Omental fat pad (tissue), 4 donors: ENCODE results near the gene AJAP1. TPM values are rescaled to one million over a fixed set of nuclear protein-coding genes. Genes with fewer than 3 reads are reported as not detected.

ENCODE experiments used
- ATAC-seq: fragments of 150-250 bp; one replicate; pipeline ENCODE4 v1.9.1; 2016; ENCODE audit warnings: mild to moderate bottlenecking, moderate library complexity; ENCODE audit not compliant: low FRiP score
- DNase-seq: peaks from one replicate; pipeline ENCODE4 v3.0.0-alpha.2; 2019; ENCODE audit warnings: low spot score
- total RNA-seq, 4 donors: library from RNA; depleted of rRNA; stranded (reverse); fragments of >200 nt; gene quantifications; one replicate each; pipeline ENCODE4 v1.1.0, GENCODE V29; 2016
- TF ChIP-seq, protein P1 (sequence below), 3 donors: fragments of 450-650 bp; IDR thresholded peaks; one replicate each; pipeline ENCODE4 v1.5.1; 2016 to 2017; ENCODE audit warnings: antibody characterized with exemption in 3 of 3, mild to moderate bottlenecking in 3 of 3, moderate library complexity in 2 of 3

The AJAP1 gene
- total RNA-seq, 4 donors from 2014 or later: 0.06 to 0.63 (median 0.53) TPM

DNA sequence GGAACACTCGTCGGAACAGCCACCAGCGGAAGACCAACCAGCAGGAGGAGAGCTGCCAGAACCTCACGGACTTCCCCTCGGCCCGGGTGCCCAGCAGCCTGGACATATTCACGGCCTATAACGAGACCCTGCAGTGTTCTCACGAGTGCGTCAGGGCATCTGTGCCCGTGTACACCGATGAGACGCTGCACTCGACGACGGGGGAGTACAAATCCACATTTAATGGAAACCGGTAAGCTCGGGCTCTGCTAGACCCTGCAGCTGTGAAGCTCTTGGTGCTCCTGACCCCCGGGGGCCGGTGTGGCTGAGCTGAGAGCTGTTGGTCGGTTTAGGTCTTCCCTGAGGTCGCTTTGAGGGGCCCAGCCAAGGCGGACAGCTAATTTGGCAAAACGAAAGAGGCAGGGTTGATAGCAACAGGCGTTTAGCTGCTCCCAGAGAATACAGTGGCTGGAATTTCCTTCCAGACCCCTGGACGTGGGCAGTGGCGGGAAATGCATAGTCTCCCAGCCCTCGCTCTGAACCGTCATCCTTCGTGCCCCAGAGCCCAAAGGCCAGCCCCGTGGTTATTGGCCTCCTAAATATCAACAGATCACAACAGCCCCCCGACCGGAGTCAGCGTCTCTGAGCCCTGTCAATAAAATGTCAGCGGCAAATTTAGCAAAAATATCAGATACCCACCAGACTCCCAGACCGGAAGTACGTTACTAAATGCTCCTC lies 118.0 kb downstream of the AJAP1 start:
- TF ChIP-seq, protein P1, sequence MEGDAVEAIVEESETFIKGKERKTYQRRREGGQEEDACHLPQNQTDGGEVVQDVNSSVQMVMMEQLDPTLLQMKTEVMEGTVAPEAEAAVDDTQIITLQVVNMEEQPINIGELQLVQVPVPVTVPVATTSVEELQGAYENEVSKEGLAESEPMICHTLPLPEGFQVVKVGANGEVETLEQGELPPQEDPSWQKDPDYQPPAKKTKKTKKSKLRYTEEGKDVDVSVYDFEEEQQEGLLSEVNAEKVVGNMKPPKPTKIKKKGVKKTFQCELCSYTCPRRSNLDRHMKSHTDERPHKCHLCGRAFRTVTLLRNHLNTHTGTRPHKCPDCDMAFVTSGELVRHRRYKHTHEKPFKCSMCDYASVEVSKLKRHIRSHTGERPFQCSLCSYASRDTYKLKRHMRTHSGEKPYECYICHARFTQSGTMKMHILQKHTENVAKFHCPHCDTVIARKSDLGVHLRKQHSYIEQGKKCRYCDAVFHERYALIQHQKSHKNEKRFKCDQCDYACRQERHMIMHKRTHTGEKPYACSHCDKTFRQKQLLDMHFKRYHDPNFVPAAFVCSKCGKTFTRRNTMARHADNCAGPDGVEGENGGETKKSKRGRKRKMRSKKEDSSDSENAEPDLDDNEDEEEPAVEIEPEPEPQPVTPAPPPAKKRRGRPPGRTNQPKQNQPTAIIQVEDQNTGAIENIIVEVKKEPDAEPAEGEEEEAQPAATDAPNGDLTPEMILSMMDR (IDR thresholded peaks at IDR 0.05): no peak
- no peak for ATAC-seq
- no peak for DNase-seq

DNA sequence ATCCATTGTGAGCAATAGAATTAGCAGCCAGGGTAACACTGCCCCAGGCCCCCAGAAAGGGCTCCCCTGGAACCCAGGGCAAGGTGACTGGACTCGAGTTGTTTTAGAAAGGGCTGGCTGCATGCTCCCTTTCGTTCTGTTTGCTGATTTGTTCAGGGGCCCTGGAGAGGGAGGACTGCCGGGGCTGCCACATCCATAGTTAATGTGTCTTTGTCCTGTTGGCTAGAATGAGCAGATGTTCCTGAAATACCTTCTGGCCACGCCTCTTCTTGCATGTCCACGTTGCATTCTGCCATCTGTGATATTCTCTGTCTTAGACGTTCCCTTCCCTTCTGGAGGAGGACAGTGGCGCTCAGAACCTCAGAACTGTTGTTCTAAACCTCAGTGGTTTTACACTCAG lies 118.8 kb downstream of the AJAP1 start:
- no peak for DNase-seq
- TF ChIP-seq, protein P1 (IDR thresholded peaks at IDR 0.05): no peak
- ATAC-seq: no peak

DNA sequence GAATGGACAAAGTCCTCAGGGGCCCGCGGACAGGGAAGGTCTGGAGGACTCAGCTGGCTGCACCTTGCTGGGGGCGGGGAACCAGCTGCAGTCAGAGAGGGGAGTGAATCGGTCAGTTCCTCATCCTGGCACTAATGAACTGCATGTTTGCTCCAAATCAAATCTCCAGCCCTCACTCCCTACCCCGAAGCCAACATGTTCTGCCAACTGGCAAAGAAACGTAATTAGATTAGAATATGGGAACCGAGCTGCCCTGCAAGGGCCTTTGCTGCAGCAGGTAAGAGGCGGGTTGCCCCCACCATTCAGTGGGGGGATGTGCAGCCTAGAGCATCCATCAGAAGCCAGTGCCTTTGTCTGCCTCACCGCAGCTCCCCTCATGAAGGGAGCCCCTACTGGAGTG lies 121.1 kb downstream of the AJAP1 start:
- no peak for ATAC-seq
- no peak for DNase-seq
- TF ChIP-seq, protein P1 (IDR thresholded peaks at IDR 0.05): no peak

DNA sequence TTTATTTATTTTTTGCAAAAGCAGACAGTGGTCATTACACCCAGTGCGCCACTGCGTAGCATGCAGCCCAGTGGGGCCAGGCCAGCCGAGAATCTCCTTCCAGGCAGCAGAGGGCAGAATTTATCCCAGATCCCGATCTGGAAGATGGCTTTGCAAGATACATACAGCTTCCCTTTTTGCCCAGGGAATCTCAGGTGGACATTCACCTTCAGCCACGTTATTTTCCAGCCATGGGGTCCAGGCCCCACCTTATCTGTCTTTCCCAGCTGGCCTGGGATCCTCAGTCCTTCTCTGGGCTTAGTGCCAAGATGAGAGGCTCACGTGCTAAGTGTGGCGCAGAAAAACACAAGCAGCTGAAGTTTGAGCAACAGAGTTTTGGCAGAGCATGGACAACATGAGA lies 123.6 kb downstream of the AJAP1 start:
- TF ChIP-seq, protein P1 (IDR thresholded peaks at IDR 0.05): no peak
- no peak for DNase-seq
- ATAC-seq: no peak

DNA sequence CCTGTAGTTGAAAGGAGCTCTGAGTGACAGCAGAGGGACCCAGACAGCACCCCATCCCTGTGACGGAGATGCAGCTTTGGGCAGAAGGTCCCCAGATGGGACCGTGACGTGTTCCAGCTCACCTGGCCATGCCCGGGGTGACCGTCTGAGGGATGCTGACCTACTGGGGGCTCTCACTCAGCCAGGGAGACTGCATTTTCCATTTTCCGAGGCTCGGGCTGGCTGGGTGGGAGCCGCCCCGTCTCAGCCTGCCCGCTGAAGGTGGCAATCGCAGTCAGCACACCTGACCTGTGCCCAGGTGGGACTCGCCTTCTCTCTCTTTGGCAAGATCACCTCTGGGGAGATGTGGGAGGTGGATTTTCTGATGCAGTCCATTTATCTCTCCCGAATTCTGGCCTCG lies 127.2 kb downstream of the AJAP1 start:
- ATAC-seq (no peak), DNase-seq (no peak)
- TF ChIP-seq, protein P1 (IDR thresholded peaks at IDR 0.05): no peak

DNA sequence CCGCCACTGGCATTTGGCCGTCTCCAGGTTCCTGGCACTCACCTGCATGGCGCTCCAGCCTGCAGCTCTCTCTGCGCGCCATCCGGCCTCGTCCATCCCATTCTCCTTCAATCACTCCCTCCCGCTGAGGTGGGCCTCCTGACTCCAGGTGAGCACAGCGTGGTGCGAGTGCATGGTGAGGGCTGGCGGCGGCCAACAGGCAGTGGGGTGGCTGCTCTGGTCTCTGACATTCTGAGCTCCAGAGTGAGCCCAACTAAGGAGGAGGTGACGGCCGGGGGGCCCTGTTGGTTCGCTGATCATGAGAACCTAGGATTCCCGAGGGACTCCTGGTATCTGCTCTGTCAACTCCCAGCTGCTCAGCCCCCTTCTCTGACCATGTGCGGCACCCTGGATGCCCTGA lies 130.4 kb downstream of the AJAP1 start:
- ATAC-seq: no peak
- TF ChIP-seq, protein P1 (IDR thresholded peaks at IDR 0.05): no peak
- no peak for DNase-seq

DNA sequence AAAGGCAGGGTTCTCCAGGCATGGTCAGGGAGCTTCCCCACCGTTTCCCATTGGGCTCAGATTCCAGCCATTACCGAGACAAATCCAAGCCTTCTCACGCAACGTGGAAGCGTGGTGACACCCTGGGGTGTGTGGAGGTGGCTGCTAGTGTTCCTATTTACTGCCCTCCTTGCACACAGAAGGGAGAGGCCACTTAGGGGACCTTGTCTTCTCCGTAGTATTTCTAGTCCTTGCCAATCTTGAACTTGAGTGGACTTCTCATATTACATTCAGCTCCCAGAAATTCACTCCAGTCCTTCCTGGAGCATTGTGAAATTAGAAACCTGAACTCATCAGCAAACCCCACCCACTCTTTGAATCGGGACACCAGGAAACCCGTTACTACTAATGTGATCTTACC lies 131.6 kb downstream of the AJAP1 start:
- DNase-seq: no peak
- TF ChIP-seq, protein P1 (IDR thresholded peaks at IDR 0.05): no peak
- ATAC-seq: no peak
